Measurements from ENCODE around the gene GOLM1. TPM values are rescaled to one million over a fixed set of nuclear protein-coding genes. Genes with fewer than 3 reads are reported as not detected.

Gene GOLM1
- total RNA-seq, 1 experiment from 2014 or later: 73.4 TPM

DNA sequence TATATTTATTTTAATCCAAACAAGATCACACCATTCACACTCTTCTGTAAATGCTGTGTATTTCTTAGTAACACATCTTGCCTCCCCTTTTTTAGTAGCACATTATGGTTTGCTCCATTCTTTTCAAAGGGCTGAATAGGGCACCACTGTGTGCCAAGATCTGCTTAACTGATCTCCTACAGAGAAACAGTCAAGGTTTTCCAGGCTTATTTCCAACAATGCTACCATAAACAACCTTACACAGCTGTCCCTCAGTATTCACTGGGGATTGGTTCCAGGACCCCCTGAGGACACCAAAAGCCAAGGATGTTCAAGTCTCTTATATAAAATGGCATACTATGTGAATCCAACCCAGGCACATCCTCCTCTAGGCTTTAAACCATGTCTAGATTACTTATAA lies 16.5 kb downstream of the GOLM1 start:
- no peaks in the 10 kb centered on the region for H3K27me3 ChIP-seq (ENCODE audit: control insufficient read depth, insufficient read depth, low read length)
- in situ Hi-C loops (cut with HindIII; ENCODE audit: low pct_unique_long_range_greater_than_20kb, low sequenced_read_pairs) (no loop called here), intact Hi-C loops (cut with micrococcal nuclease; ENCODE audit: unreplicated experiment) (no loop called here)
- ATAC-seq: no peak
- ChIA-PET POLR2A (no interaction called here), CTCF (no interaction called here)
- H3K27ac ChIP-seq (ENCODE audit: low read length): no peak overlapping the region
- no peak overlapping the region for H3K4me3 ChIP-seq (ENCODE audit: low read depth in 2 of 2, low read length in 2 of 2)
- no peaks in the 10 kb centered on the region for H3K36me3 ChIP-seq (ENCODE audit: control insufficient read depth, insufficient read depth, low read length)
- TF ChIP-seq POLR2AphosphoS5 (IDR thresholded peaks at IDR 0.05; ENCODE audit: low read depth, low read length) (no peak), SIN3A (IDR thresholded peaks at IDR 0.05; ENCODE audit: borderline replicate concordance, insufficient read depth, low read depth, low read length) (no peak), TCF7L2 (IDR thresholded peaks at IDR 0.05; ENCODE audit: low read depth, low read length) (no peak)
- TF ChIP-seq, protein P1, sequence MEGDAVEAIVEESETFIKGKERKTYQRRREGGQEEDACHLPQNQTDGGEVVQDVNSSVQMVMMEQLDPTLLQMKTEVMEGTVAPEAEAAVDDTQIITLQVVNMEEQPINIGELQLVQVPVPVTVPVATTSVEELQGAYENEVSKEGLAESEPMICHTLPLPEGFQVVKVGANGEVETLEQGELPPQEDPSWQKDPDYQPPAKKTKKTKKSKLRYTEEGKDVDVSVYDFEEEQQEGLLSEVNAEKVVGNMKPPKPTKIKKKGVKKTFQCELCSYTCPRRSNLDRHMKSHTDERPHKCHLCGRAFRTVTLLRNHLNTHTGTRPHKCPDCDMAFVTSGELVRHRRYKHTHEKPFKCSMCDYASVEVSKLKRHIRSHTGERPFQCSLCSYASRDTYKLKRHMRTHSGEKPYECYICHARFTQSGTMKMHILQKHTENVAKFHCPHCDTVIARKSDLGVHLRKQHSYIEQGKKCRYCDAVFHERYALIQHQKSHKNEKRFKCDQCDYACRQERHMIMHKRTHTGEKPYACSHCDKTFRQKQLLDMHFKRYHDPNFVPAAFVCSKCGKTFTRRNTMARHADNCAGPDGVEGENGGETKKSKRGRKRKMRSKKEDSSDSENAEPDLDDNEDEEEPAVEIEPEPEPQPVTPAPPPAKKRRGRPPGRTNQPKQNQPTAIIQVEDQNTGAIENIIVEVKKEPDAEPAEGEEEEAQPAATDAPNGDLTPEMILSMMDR (IDR thresholded peaks at IDR 0.05): no peak
- TF ChIP-seq, protein P2, sequence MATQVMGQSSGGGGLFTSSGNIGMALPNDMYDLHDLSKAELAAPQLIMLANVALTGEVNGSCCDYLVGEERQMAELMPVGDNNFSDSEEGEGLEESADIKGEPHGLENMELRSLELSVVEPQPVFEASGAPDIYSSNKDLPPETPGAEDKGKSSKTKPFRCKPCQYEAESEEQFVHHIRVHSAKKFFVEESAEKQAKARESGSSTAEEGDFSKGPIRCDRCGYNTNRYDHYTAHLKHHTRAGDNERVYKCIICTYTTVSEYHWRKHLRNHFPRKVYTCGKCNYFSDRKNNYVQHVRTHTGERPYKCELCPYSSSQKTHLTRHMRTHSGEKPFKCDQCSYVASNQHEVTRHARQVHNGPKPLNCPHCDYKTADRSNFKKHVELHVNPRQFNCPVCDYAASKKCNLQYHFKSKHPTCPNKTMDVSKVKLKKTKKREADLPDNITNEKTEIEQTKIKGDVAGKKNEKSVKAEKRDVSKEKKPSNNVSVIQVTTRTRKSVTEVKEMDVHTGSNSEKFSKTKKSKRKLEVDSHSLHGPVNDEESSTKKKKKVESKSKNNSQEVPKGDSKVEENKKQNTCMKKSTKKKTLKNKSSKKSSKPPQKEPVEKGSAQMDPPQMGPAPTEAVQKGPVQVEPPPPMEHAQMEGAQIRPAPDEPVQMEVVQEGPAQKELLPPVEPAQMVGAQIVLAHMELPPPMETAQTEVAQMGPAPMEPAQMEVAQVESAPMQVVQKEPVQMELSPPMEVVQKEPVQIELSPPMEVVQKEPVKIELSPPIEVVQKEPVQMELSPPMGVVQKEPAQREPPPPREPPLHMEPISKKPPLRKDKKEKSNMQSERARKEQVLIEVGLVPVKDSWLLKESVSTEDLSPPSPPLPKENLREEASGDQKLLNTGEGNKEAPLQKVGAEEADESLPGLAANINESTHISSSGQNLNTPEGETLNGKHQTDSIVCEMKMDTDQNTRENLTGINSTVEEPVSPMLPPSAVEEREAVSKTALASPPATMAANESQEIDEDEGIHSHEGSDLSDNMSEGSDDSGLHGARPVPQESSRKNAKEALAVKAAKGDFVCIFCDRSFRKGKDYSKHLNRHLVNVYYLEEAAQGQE (IDR thresholded peaks at IDR 0.05; ENCODE audit: insufficient read depth in 1 of 2, low read depth in 2 of 2, low read length in 1 of 2): no peak
- no peak for DNase-seq (ENCODE audit: low read depth, low spot score)
- H3K4me1 ChIP-seq (ENCODE audit: control insufficient read depth, insufficient read depth, low read length): peaks cover 14% of the 10 kb centered on the region
- no TSS peak for BruUV-seq (replicated peaks)
- no peaks in the 10 kb centered on the region for H3K9me3 ChIP-seq (ENCODE audit: control insufficient read depth, insufficient read depth, low read depth, low read length)

DNA sequence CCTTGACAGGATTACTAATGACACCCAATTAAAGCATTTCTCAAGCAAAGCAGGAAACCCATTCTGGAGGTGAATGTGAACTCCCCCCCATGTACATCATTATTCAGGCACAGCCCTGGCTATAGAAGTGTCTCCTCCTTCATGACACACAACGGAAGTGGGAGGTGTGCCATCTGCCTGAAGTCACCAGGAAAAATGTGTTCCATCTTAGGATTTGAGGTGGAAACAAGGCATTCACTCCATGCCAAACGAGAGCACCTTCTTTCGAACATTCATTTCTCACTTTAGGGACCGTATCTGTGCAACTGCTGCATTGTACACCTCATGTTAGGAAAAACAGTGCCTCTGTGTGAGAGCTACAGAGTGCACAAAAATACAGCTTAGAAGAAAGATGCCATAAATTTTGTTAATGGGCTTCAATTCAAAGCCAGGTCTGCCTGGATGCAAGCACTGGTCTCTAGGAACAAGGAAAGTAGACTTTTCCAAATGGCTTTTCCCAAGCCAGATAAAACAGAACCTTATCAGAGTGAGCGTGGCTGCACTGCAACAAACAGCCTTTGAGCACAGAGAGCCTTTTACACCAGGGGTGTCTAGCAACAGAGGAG lies 19.4 kb downstream of the GOLM1 start:
- no peak for DNase-seq (ENCODE audit: low read depth, low spot score)
- CTCF ChIA-PET: no interaction called here
- Histone ChIP-seq H3K9me3 (ENCODE audit: control insufficient read depth, insufficient read depth, low read depth, low read length) (no peaks in the 10 kb centered on the region), H3K27me3 (ENCODE audit: control insufficient read depth, insufficient read depth, low read length) (no peaks in the 10 kb centered on the region), H3K4me3 (ENCODE audit: low read depth in 2 of 2, low read length in 2 of 2) (no peak overlapping the region), H3K36me3 (ENCODE audit: control insufficient read depth, insufficient read depth, low read length) (no peaks in the 10 kb centered on the region), H3K4me1 (ENCODE audit: control insufficient read depth, insufficient read depth, low read length) (peaks cover 14% of the 10 kb centered on the region), H3K27ac (ENCODE audit: low read length) (no peak overlapping the region)
- TF ChIP-seq TCF7L2 (IDR thresholded peaks at IDR 0.05; ENCODE audit: low read depth, low read length) (no peak), SIN3A (IDR thresholded peaks at IDR 0.05; ENCODE audit: borderline replicate concordance, insufficient read depth, low read depth, low read length) (no peak)
- TF ChIP-seq, protein P2 (IDR thresholded peaks at IDR 0.05; ENCODE audit: insufficient read depth in 1 of 2, low read depth in 2 of 2, low read length in 1 of 2): no peak
- POLR2A ChIA-PET: no interaction called here
- intact Hi-C loops (cut with micrococcal nuclease; ENCODE audit: unreplicated experiment) (no loop called here), in situ Hi-C loops (cut with HindIII; ENCODE audit: low pct_unique_long_range_greater_than_20kb, low sequenced_read_pairs) (no loop called here)
- no TSS peak for BruUV-seq (replicated peaks)
- ATAC-seq: peak; percentile 75
